ENCODE measurements around the gene TGIF2.

TGIF2 gene

GRCh38 chr20:36582821-36583220, 9.4 kb downstream of the TGIF2 start:
- DNase-seq = no peak
- Mint-ChIP-seq H3K4me3 (no peak overlapping the region), H3K4me1 (peaks cover 5% of the 10 kb centered on the region), H3K27me3 (ENCODE audit: low read depth, poor library complexity) (no peaks in the 10 kb centered on the region), H3K9me3 (no peaks in the 10 kb centered on the region), H3K27ac (no peak overlapping the region), H3K36me3 (ENCODE audit: low read depth) (peaks cover 58% of the 10 kb centered on the region)
- no peak for TF ChIP-seq CTCF (IDR thresholded peaks at IDR 0.05)

GRCh38 chr20:36584018-36584481, 10.7 kb downstream of the TGIF2 start:
- H3K4me3 Mint-ChIP-seq = no peak overlapping the region
- H3K27me3 Mint-ChIP-seq (ENCODE audit: low read depth, poor library complexity) = no peaks in the 10 kb centered on the region
- no peaks in the 10 kb centered on the region for H3K9me3 Mint-ChIP-seq
- peaks cover 60% of the 10 kb centered on the region for H3K36me3 Mint-ChIP-seq (ENCODE audit: low read depth)
- H3K4me1 Mint-ChIP-seq = peaks cover 5% of the 10 kb centered on the region
- TF ChIP-seq CTCF (IDR thresholded peaks at IDR 0.05) = no peak
- H3K27ac Mint-ChIP-seq = peak overlapping the region; percentile 90
- DNase-seq = no peak

GRCh38 chr20:36585410-36586125, 12.2 kb downstream of the TGIF2 start:
- peaks cover 4% of the 10 kb centered on the region for H3K27me3 Mint-ChIP-seq (ENCODE audit: low read depth, poor library complexity)
- H3K9me3 Mint-ChIP-seq = no peaks in the 10 kb centered on the region
- no peak for DNase-seq
- peak overlapping the region; percentile 69 for H3K27ac Mint-ChIP-seq
- no peak overlapping the region for H3K4me3 Mint-ChIP-seq
- H3K36me3 Mint-ChIP-seq (ENCODE audit: low read depth) = peaks cover 60% of the 10 kb centered on the region
- H3K4me1 Mint-ChIP-seq = peaks cover 5% of the 10 kb centered on the region
- no peak for TF ChIP-seq CTCF (IDR thresholded peaks at IDR 0.05)

GRCh38 chr20:36587388-36588070, 14.1 kb downstream of the TGIF2 start:
- Mint-ChIP-seq H3K9me3 (no peaks in the 10 kb centered on the region), H3K36me3 (ENCODE audit: low read depth) (peaks cover 71% of the 10 kb centered on the region), H3K4me3 (no peak overlapping the region), H3K27ac (peak overlapping the region; percentile 12), H3K4me1 (peaks cover 5% of the 10 kb centered on the region), H3K27me3 (ENCODE audit: low read depth, poor library complexity) (peaks cover 4% of the 10 kb centered on the region)
- TF ChIP-seq CTCF (IDR thresholded peaks at IDR 0.05) = no peak
- DNase-seq = no peak

- DNase-seq = no peak
- no peak overlapping the region for H3K27ac Mint-ChIP-seq
- peaks cover 79% of the 10 kb centered on the region for H3K36me3 Mint-ChIP-seq (ENCODE audit: low read depth)
- no peaks in the 10 kb centered on the region for H3K9me3 Mint-ChIP-seq
- no peaks in the 10 kb centered on the region for H3K4me1 Mint-ChIP-seq
- no peak for TF ChIP-seq CTCF (IDR thresholded peaks at IDR 0.05)
- no peak overlapping the region for H3K4me3 Mint-ChIP-seq
- peaks cover 4% of the 10 kb centered on the region for H3K27me3 Mint-ChIP-seq (ENCODE audit: low read depth, poor library complexity)
These were observed 17.9 kb downstream of the TGIF2 start for GRCh38 chr20:36591281-36591680.

Data from nephron progenitor cell (in vitro differentiated cells).